ENCODE measurements around the gene GBA2.

Gene GBA2

GRCh38 chr9:35687306-35687705 lies 61.7 kb downstream of the GBA2 start:
- Histone ChIP-seq H3K4me3 (ENCODE audit: insufficient read depth, low read depth, low read length) (no peak overlapping the region), H3K9me3 (ENCODE audit: control insufficient read depth, low read length) (no peaks in the 10 kb centered on the region), H3K4me1 (ENCODE audit: control insufficient read depth, insufficient read depth, low read length) (peaks cover 19% of the 10 kb centered on the region), H3K27me3 (ENCODE audit: control insufficient read depth, insufficient read depth, low read length, poor library complexity, severe bottlenecking) (no peaks in the 10 kb centered on the region), H3K27ac (ENCODE audit: insufficient read depth, low read depth, low read length, poor library complexity, severe bottlenecking) (no peak overlapping the region), H3K36me3 (ENCODE audit: control insufficient read depth, insufficient read depth, low read length) (peaks cover 23% of the 10 kb centered on the region)
- WGBS, 2 experiments, result 84 to 92% methylated on average over 2 of the region's 2 CpGs
